Gastroesophageal sphincter (tissue), 4 donors: ENCODE data around the gene RAP2B. TPM values are rescaled to one million over a fixed set of nuclear protein-coding genes. Genes with fewer than 3 reads are reported as not detected.

Source experiments
- ATAC-seq: fragments of 150-250 bp; one replicate; pipeline ENCODE4 v1.9.1; 2016; ENCODE audit warnings: mild to moderate bottlenecking, moderate library complexity
- H3K27ac ChIP-seq, 4 donors: fragments of 200-600 bp; sonication (generic) in 3 of 4; 1 replicate in 3 of 4; 2 replicates in 1 of 4; pipeline ENCODE4 v1.5.1; 2016 to 2019
- H3K27me3 ChIP-seq: fragments of 200-600 bp; sonication (generic); one replicate; pipeline ENCODE4 v1.5.1; 2019
- H3K36me3 ChIP-seq, 2 donors: fragments of 200-600 bp; sonication (generic); one replicate each; pipeline ENCODE4 v1.5.1; 2019; ENCODE audit warnings: control low read depth in 1 of 2
- H3K4me1 ChIP-seq, 3 donors: fragments of 200-600 bp; sonication (generic); 1 replicate in 2 of 3; 2 replicates in 1 of 3; pipeline ENCODE4 v1.5.1; 2016 to 2019; ENCODE audit warnings: control low read depth in 2 of 3
- H3K4me3 ChIP-seq, 2 donors: fragments of 200-600 bp; sonication (generic); one replicate each; pipeline ENCODE4 v1.5.1; 2019; ENCODE audit warnings: mild to moderate bottlenecking in 1 of 2, moderate library complexity in 1 of 2
- H3K9me3 ChIP-seq, 3 donors: fragments of 200-600 bp; sonication (generic); one replicate each; pipeline ENCODE4 v1.5.1; 2017 to 2019; ENCODE audit warnings: control low read depth in 2 of 3
- EP300 ChIP-seq: sonication (generic); formaldehyde crosslinking; IDR thresholded peaks from one replicate; pipeline ENCODE4 v1.6.1; 2017; ENCODE audit warnings: antibody characterized with exemption, mild to moderate bottlenecking
- POLR2A ChIP-seq, 2 donors: fragments of 450-650 bp; IDR thresholded peaks; one replicate each; pipeline ENCODE4 v1.6.1; 2017; ENCODE audit warnings: antibody characterized with exemption in 2 of 2, mild to moderate bottlenecking in 2 of 2, moderate library complexity in 1 of 2
- POLR2AphosphoS5 ChIP-seq: sonication (generic); formaldehyde crosslinking; IDR thresholded peaks from one replicate; pipeline ENCODE4 v1.6.1; 2017; ENCODE audit warnings: antibody characterized with exemption
- WGBS, 2 donors: methylation state at CpG; one replicate each; pipeline ENCODE4 v1.1.5; 2018; ENCODE audit warnings: low coverage in 1 of 2; 5-methylcytosine and 5-hydroxymethylcytosine counted together
- total RNA-seq, 4 donors: library from RNA; depleted of rRNA; stranded (reverse); fragments of >200 nt; gene quantifications; one replicate each; pipeline ENCODE4 v1.1.0, GENCODE V29; 2016
- TF ChIP-seq, protein P1 (sequence below), 4 experiments: fragments of 200-600 bp in 2 of 4; fragments of 450-650 bp in 2 of 4; sonication (generic) in 1 of 4; IDR thresholded peaks; one replicate each; pipeline ENCODE4 v1.5.1; 2017 to 2019; ENCODE audit warnings: antibody characterized with exemption in 4 of 4, mild to moderate bottlenecking in 2 of 4, moderate library complexity in 2 of 4

The RAP2B gene
- total RNA-seq, 4 donors from 2014 or later: 11.5 to 14.7 (median 13.5) TPM

DNA sequence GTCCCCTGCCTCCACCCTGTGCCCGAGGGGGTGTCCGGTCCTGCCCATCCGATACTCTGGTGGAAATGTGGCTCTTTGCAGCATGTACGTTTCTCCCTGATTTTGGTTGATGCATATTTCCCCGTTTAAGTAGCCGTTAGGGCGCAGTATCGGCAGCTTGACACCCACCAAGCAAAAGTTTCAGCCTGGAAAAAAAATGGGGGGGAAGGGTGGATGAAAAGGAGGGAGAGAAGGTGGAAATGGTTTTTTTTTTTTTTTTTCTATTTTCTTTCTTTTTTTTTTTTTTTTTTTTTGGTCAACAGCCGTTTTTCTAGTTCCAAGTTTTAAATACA, 1.3 kb downstream of the RAP2B start:
- peak overlapping the region; percentile 73 to 98 (median 95) for H3K27ac ChIP-seq
- H3K9me3 ChIP-seq: no peaks in the 10 kb centered on the region
- H3K4me3 ChIP-seq: peak overlapping the region; percentile 70 to 91
- TF ChIP-seq POLR2AphosphoS5 (no peak), POLR2A (IDR thresholded peaks at IDR 0.05) (no peak), EP300 (no peak)
- TF ChIP-seq, protein P1, sequence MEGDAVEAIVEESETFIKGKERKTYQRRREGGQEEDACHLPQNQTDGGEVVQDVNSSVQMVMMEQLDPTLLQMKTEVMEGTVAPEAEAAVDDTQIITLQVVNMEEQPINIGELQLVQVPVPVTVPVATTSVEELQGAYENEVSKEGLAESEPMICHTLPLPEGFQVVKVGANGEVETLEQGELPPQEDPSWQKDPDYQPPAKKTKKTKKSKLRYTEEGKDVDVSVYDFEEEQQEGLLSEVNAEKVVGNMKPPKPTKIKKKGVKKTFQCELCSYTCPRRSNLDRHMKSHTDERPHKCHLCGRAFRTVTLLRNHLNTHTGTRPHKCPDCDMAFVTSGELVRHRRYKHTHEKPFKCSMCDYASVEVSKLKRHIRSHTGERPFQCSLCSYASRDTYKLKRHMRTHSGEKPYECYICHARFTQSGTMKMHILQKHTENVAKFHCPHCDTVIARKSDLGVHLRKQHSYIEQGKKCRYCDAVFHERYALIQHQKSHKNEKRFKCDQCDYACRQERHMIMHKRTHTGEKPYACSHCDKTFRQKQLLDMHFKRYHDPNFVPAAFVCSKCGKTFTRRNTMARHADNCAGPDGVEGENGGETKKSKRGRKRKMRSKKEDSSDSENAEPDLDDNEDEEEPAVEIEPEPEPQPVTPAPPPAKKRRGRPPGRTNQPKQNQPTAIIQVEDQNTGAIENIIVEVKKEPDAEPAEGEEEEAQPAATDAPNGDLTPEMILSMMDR (IDR thresholded peaks at IDR 0.05): no peak
- WGBS, 2 donors: 0% methylated on average over 6 to 7 of the region's 9 CpGs
- no peaks in the 10 kb centered on the region for H3K27me3 ChIP-seq
- peaks cover 3 to 55% (median 7%) of the 10 kb centered on the region in 3 donors for H3K4me1 ChIP-seq
- H3K36me3 ChIP-seq: no peaks in the 10 kb centered on the region
- no peak for ATAC-seq

DNA sequence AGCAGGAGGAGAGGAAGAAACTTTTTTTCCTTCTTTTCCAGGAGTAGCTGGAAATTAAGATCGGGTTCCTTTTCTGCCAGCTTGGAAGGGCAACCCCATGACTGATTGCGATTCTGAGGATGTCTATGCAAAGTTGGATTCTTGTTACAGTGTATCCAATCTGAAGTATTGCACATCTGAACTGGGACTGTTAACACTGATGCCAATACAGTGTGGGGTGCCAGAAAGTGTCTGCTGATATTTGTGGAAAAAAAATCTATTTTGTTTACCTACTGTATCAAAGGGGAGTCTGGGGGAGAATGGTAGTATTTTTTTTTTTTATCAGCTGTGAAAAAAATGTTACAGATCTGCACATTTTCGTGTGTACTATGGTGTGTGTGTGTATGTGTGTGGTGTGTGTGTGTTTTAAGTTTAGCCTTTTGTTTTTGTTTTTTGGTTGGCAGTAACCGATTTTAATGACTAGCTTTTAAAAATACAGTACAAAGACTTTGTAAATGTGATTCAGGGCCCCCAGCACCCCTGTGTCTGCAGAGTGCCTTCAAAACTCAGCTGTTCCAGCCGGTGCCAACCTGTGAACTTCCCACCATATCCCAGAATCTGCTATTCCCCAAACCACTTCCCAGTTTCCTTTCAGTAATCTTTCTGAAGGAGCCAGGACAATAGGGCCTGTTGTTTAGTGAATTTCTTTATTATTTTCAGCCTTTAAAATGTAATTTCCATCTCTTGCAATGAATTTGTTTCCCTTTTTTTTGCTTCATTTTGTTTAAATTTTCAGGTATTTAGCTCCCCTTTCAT, 1.9 kb downstream of the RAP2B start:
- H3K4me1 ChIP-seq: peaks cover 3 to 59% (median 7%) of the 10 kb centered on the region in 3 donors
- WGBS, 2 donors: 0 to 2% methylated on average over 4 to 5 of the region's 5 CpGs
- H3K27ac ChIP-seq: peak overlapping the region in 2 of 4 donors; percentile 93 to 98
- H3K36me3 ChIP-seq: no peaks in the 10 kb centered on the region
- peak overlapping the region; percentile 70 to 91 for H3K4me3 ChIP-seq
- no peak for TF ChIP-seq POLR2A (IDR thresholded peaks at IDR 0.05)
- no peak for ATAC-seq
- H3K27me3 ChIP-seq: no peaks in the 10 kb centered on the region
- no peaks in the 10 kb centered on the region for H3K9me3 ChIP-seq

DNA sequence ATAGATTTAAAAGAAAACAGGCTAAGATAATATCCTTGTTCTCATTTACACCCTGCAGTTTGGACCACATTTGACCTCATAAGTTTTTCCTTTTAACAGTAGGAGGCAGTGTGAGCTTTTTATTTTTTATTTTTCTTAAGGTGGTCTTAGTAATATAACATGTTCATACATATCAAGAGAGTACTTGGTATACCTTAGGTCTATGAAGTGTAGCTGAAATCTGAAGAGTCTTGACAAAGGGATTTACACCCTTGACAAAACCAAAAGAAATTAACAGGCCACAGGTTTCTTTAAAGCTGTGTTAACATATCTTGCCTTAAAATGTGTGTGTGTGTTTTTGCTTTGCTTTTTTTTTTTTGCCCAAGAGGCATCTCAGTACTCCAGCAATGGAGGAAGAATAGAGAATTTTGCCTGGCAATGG, 3.2 kb downstream of the RAP2B start:
- TF ChIP-seq EP300 (no peak), POLR2A (IDR thresholded peaks at IDR 0.05) (no peak), POLR2AphosphoS5 (no peak)
- TF ChIP-seq, protein P1 (IDR thresholded peaks at IDR 0.05): peak in 2 of 4 experiments; percentile 17 to 31
- Histone ChIP-seq H3K4me1 (peaks cover 3 to 52% (median 7%) of the 10 kb centered on the region in 3 donors), H3K27ac (no peak overlapping the region), H3K27me3 (no peaks in the 10 kb centered on the region), H3K9me3 (no peaks in the 10 kb centered on the region), H3K36me3 (peaks cover 0 to 7% of the 10 kb centered on the region in 2 donors), H3K4me3 (peak overlapping the region in 1 of 2 donors; percentile 91)
- ATAC-seq: no peak

DNA sequence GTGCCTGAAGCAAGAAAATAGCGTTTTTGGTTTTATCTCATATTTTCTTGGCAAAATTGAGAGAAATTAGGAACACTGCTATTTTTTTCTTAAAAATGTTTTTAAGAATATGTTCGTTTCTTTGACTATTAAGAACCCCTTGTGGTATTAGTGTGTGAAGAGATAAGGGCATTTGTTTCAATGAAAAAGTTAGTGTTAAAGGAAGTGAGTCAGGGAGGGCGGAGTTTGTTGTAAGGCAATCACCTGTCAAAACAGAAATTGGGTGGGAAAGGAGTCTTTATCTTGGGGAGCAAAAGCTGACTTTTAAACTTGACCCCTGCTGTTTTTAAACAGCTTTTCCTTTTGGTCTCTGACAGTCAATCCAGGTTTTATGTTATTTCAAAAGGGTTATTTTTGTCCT, 4.2 kb downstream of the RAP2B start:
- no peaks in the 10 kb centered on the region for H3K9me3 ChIP-seq

DNA sequence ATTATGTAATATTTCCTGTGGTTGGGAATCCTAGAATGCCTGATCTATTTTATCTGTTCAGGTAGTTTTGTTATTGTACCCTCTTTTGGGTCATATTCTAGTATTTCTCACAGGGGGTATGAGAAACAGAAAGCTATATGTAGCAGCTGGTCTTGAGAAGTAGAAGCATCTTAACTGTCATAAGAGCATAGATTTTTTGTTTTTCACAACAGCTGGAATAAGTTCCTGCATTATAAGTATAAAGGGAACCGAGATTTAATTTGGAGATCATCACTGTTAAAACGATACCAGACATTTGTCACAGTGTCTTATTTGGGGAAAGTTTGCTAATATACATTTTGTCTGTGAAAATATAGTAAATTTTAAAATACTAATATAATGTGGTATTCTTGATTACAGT, 4.8 kb downstream of the RAP2B start:
- TF ChIP-seq, protein P1 (IDR thresholded peaks at IDR 0.05): no peak
- TF ChIP-seq POLR2A (IDR thresholded peaks at IDR 0.05) (no peak), EP300 (no peak), POLR2AphosphoS5 (no peak)
- ATAC-seq: no peak
- Histone ChIP-seq H3K27ac (no peak overlapping the region), H3K9me3 (no peaks in the 10 kb centered on the region), H3K4me1 (peaks cover 3 to 51% (median 7%) of the 10 kb centered on the region in 3 donors), H3K4me3 (no peak overlapping the region), H3K36me3 (peaks cover 0 to 7% of the 10 kb centered on the region in 2 donors), H3K27me3 (no peaks in the 10 kb centered on the region)
- WGBS, 2 donors: 74 to 81% methylated on average over 2 of the region's 2 CpGs

More for the DNA sequence above, 4.2 kb downstream of the RAP2B start:
- Histone ChIP-seq H3K36me3 (peaks cover 0 to 7% of the 10 kb centered on the region in 2 donors), H3K27me3 (no peaks in the 10 kb centered on the region), H3K27ac (peak overlapping the region in 1 of 4 donors; percentile 2), H3K4me3 (peak overlapping the region in 1 of 2 donors; percentile 91), H3K4me1 (peaks cover 3 to 51% (median 7%) of the 10 kb centered on the region in 3 donors)
- 47 to 57% methylated on average over 3 of the region's 3 CpGs for WGBS, 2 donors
- ATAC-seq: no peak
- no peak for TF ChIP-seq POLR2AphosphoS5
- TF ChIP-seq EP300: no peak
- no peak for TF ChIP-seq POLR2A (IDR thresholded peaks at IDR 0.05)
- TF ChIP-seq, protein P1 (IDR thresholded peaks at IDR 0.05): no peak
